NCI-H2196 (cell line): ENCODE results near the gene GFOD1.

Experiments
- DNase-seq: peaks from one replicate; lab custom pipeline; 2025; ENCODE audit not compliant: unreplicated experiment; lab: John Stamatoyannopoulos, UW

Gene GFOD1

GRCh38 chr6:13427801-13428582 is 59.4 kb downstream of the GFOD1 start:
- DNase-seq = no peak

DNA sequence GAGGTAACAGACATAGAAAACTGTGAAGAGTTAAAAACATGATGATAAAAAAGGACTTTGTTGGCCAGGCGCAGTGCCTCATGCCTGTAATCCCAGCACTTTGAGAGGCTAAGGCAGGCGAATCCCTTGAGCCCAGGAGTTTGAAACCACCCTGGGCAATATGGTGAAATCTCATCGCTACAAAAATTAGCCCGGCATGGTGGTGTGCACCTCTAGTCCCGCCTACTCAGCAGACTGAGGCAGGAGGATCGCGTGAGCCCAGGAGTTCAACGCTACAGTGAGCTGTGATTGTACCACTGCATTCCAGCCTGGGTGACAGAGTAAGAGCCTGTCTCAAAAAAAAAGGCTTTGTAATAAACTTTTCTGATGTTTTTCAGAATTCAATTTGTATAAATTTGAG is 60.1 kb downstream of the GFOD1 start:
- no peak for DNase-seq

GRCh38 chr6:13425943-13426931 is 61.2 kb downstream of the GFOD1 start:
- DNase-seq = no peak

GRCh38 chr6:13425270-13425873 is 62.0 kb downstream of the GFOD1 start:
- no peak for DNase-seq

GRCh38 chr6:13423252-13423651 is 64.1 kb downstream of the GFOD1 start:
- DNase-seq = no peak

DNA sequence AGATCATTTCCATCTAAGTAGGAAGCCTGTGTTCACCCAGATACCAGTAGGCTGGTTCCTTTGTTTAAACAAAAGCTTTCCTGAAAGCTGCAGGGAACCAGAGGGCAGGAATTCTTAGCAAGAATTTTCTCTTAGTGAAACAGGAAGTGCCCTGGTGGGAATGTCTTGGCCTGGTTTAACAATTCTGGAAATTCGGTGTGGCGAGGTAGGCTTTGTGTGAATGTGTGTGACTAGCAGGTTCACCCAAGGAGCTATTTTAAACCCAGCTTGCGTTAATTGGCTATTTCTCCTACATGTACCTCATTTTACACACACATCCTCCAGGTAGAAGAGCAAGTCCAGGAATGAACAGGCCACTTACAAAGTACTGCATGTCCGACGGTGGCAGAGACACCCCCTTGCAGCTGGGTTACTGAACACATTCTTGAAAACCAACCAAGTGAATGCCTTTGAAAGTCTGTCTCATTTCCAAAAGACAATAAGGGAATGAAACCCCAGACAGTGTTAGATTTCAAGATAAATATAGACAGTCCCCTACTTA is 64.6 kb downstream of the GFOD1 start:
- DNase-seq = no peak

GRCh38 chr6:13421425-13422059 is 65.9 kb downstream of the GFOD1 start:
- no peak for DNase-seq

DNA sequence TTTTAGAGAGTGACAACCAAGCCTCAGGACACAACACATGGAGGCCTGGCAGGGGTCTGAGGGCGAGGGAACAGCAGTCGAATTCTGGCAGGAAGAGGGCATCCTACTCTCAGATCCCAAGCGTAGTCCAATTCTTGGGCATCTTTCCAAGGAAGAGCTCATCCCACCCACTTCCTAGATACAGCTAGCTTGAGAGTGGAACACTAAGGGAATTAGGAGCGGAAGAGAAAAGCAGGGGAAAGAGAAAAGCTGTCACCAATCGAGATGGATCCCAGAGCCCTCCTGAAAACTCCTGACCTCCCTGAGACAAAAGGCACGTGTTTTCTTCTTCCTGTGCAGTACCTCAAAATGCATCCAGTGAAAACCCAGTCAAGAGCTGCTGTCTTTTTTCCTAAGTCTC is 67.1 kb downstream of the GFOD1 start:
- no peak for DNase-seq

- DNase-seq = no peak
Measured at GRCh38 chr6:13419422-13420195, 67.8 kb downstream of the GFOD1 start.

- no peak for DNase-seq
Measured at GRCh38 chr6:13418844-13419243, 68.6 kb downstream of the GFOD1 start.

DNA sequence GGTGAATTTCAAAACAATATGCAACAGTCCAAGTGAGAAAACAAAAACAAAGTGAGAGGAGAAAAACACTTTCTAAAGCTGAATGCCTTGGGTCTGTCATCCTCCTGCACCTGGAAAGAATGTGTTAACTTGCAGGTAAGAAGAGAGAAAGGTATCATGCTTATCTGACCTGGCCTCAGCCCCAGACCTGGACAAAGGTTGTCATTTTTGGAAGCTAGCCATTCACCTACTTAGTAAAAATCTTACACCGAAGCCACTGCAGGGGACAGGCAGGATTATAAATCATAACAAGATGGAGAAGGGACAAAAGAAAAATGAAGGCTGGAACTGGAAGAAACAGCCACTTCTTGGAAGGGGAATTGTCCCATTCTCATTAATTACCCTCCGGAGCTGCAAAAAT is 69.4 kb downstream of the GFOD1 start:
- DNase-seq = no peak

DNA sequence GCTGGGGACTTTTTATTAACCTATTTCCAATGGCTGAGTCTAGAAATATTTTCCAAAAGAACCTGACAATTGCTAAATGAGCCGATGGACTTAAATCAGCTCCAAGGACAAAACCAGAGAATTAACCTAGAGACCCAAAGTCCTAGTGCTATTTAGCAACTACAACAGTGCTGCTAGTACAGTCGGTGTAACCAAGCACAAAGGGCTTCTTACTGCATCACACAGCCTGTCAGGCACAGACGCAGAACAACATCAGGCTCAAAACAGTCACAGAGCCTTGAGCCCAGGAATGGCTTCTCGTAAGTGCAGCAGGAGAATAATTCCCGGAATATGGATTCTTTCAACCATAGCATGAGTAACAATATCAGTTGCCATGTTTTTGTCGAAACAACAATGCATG is 70.0 kb downstream of the GFOD1 start:
- DNase-seq = no peak

- no peak for DNase-seq
Measured at GRCh38 chr6:13415283-13415682, 72.1 kb downstream of the GFOD1 start.

DNA sequence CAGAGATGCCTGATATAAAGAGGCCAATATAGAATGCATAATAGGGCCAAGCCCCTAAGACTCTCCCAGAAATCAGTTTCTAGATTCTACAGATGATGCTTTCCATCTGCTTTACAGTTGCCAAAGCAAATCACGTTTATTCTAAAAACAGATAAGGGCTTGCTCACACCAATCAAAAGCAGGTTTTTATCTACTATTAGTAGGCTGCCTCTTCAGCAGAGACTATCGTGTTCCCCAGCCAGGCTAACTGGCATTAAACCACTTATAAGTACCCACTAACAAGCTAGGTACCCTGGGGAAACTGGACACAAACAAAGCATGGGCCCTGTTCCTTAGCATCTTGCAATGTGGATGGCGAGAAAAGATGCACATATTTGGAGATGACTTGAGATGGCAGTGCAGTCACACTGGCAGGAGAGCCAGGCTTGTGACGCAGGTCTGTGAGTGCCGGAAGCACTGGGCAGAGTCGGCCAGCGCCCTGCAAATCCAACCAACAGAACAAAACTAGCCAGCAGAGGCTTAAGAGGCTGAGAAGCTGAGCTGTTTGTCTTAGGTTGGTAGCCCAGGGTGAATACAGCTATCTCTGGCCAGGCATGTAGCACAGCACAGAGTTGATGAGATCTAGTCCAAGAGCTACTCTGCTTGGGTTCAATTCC is 73.4 kb downstream of the GFOD1 start:
- DNase-seq = no peak

DNA sequence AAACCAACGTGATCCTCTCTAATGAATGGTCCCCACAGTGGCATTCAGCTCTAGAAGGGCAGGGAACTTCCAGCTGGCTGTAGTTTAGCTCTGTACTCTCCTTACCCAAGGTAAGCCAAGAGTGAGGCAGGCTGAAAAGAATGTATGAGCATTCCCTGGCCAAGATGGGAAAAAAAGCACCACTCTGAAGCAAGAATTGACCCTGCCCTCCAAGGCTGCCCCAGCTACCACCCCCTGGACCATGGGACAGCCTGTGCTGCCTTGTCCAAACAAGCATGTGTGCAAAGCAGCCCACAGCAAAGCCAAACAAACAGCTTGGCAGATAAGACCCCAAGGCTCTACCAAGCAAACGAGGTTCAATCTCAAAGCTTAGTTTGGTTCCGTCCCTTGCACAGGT is 73.9 kb downstream of the GFOD1 start:
- no peak for DNase-seq

GRCh38 chr6:13412639-13413465 is 74.5 kb downstream of the GFOD1 start:
- DNase-seq = no peak

- no peak for DNase-seq
Measured at GRCh38 chr6:13412211-13412610, 75.2 kb downstream of the GFOD1 start.

DNA sequence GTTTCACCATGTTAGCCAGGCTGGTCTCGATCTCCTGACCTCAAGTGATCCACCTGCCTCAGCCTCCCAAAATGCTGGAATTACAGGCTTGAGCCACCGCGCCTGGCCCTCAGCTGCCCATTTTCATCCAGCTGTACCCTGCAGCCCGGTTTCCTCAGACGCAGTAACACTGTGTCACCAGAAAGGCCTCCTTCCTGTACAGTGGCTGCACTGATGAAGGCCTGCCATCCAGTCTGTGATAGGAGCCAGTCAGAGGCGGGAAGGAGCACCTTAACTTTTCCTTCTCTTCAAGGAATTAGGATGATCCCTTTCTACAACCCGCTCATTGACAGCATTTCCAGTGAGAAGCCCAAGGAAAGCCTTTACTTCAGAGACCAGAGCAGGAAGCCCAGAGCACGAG is 75.9 kb downstream of the GFOD1 start:
- no peak for DNase-seq

DNA sequence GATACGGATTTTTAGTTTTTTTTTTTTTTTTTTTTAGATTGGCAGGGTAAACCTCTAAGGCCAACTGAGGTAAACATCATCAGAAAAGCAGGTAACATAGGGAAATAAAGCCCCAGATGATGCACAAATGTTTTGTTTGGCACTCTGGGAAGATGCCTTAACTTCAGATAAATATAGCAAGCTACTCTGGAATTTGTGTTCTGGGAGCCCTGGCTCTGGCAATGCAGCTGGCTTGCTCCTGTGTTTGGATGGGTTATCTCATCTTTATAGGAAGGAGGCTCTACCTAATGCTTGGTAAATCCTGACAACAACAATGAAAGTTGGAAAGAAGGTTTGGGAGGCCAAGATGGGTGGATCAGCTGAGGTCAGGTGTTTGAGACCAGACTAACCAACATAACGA is 77.4 kb downstream of the GFOD1 start:
- DNase-seq = no peak
